HG02852 (cell line): Measurements from ENCODE around the gene FLNC.

Experiments
- ATAC-seq: cut with Tn5 transposase; IDR thresholded peaks from one replicate; pipeline ENCODE4 v1.9.1; 2021; ENCODE audit warnings: mild to moderate bottlenecking, moderate library complexity; ENCODE audit not compliant: unreplicated experiment

The FLNC gene

GRCh38 chr7:128876586-128876977 lies 46.4 kb downstream of the FLNC start:
- ATAC-seq, result no peak

GRCh38 chr7:128876978-128877755 lies 47.0 kb downstream of the FLNC start:
- ATAC-seq, result no peak

GRCh38 chr7:128877756-128878120 lies 47.5 kb downstream of the FLNC start:
- ATAC-seq, result no peak

GRCh38 chr7:128878226-128879105 lies 48.3 kb downstream of the FLNC start:
- no peak for ATAC-seq

GRCh38 chr7:128879461-128879938 lies 49.3 kb downstream of the FLNC start:
- ATAC-seq, result no peak

- ATAC-seq, result no peak
These were observed 49.9 kb downstream of the FLNC start for GRCh38 chr7:128879939-128880746.

- no peak for ATAC-seq
These were observed 50.7 kb downstream of the FLNC start for GRCh38 chr7:128880791-128881457.

- no peak for ATAC-seq
These were observed 51.4 kb downstream of the FLNC start for GRCh38 chr7:128881458-128882125.

GRCh38 chr7:128882134-128882533 lies 51.9 kb downstream of the FLNC start:
- no peak for ATAC-seq

- ATAC-seq, result peak; percentile 69
These were observed 53.6 kb downstream of the FLNC start for GRCh38 chr7:128883622-128884448.

- ATAC-seq, result no peak
These were observed 54.6 kb downstream of the FLNC start for GRCh38 chr7:128884561-128885369.

- ATAC-seq, result no peak
These were observed 55.4 kb downstream of the FLNC start for GRCh38 chr7:128885370-128886187.

- no peak for ATAC-seq
These were observed 56.4 kb downstream of the FLNC start for GRCh38 chr7:128886391-128887168.

- no peak for ATAC-seq
These were observed 57.2 kb downstream of the FLNC start for GRCh38 chr7:128887169-128888038.

- ATAC-seq, result no peak
These were observed 58.0 kb downstream of the FLNC start for GRCh38 chr7:128888039-128888755.
